ENCODE measurements around the gene SMARCC2. TPM values are rescaled to one million over a fixed set of nuclear protein-coding genes. Genes with fewer than 3 reads are reported as not detected.

Gene SMARCC2
- total and polyA plus RNA-seq, 2 of the 13 experiments (the other 11 are each of a cell fraction or from before 2014, with no cell fraction given), result 21.3 to 24.1 TPM

- TF ChIP-seq ZNF878 (CRISPR knock-in tag; IDR thresholded peaks at IDR 0.05) (0 out of 2 replicates have a peak, but pooled peaks have one; percentile 20), JUNB (CRISPR knock-in tag; IDR thresholded peaks at IDR 0.05; ENCODE audit: borderline replicate concordance) (no peak), ARNTL (CRISPR knock-in tag; IDR thresholded peaks at IDR 0.05) (peak; percentile 94), ZNF724P (CRISPR knock-in tag; IDR thresholded peaks at IDR 0.05; ENCODE audit: borderline replicate concordance) (no peak), ZNF598 (CRISPR knock-in tag; IDR thresholded peaks at IDR 0.05; ENCODE audit: borderline replicate concordance) (peak; percentile 55; the same call in 1 of the 2 replicates), ZNF780A (CRISPR knock-in tag; IDR thresholded peaks at IDR 0.05) (no peak), FOXP1 (IDR thresholded peaks at IDR 0.05) (no peak), FOXP1 (CRISPR knock-in tag; IDR thresholded peaks at IDR 0.05) (0 out of 2 replicates have a peak, but pooled peaks have one; percentile 5), CBX1 (IDR thresholded peaks at IDR 0.05; ENCODE audit: low read depth) (no peak), HDAC2 (CRISPR knock-in tag; IDR thresholded peaks at IDR 0.05) (no peak), ZNF614 (CRISPR knock-in tag; IDR thresholded peaks at IDR 0.05; ENCODE audit: borderline replicate concordance) (0 out of 2 replicates have a peak, but pooled peaks have one; percentile 38), ZNF569 (CRISPR knock-in tag; IDR thresholded peaks at IDR 0.05; ENCODE audit: borderline replicate concordance) (0 out of 2 replicates have a peak, but pooled peaks have one; percentile 33), ZNF737 (CRISPR knock-in tag; IDR thresholded peaks at IDR 0.05; ENCODE audit: borderline replicate concordance) (no peak), ZEB1 (IDR thresholded peaks at IDR 0.05; ENCODE audit: insufficient replicate concordance, low read depth) (no peak), NFKBIZ (CRISPR knock-in tag; IDR thresholded peaks at IDR 0.05) (no peak), E2F5 (CRISPR knock-in tag; conservative IDR thresholded peaks at IDR 0.05) (0 out of 2 replicates have a peak, but pooled peaks have one; percentile 49), JUN (CRISPR knock-in tag; IDR thresholded peaks at IDR 0.05) (peak; percentile 75), ZNF451 (CRISPR knock-in tag; IDR thresholded peaks at IDR 0.05) (peak; percentile 67; the same call in 1 of the 2 replicates), SMAD1 (CRISPR knock-in tag; IDR thresholded peaks at IDR 0.05; ENCODE audit: borderline replicate concordance, low read depth) (0 out of 2 replicates have a peak, but pooled peaks have one; percentile 4), HIVEP1 (CRISPR knock-in tag; IDR thresholded peaks at IDR 0.05) (no peak; the same call in 1 of the 2 replicates), ZNF33B (CRISPR knock-in tag; IDR thresholded peaks at IDR 0.05) (no peak), XRCC5 (optimal IDR thresholded peaks at IDR 0.05; ENCODE audit: low read length) (no peak), NFIC (IDR thresholded peaks at IDR 0.05; ENCODE audit: low read length) (no peak), PCBP2 (optimal IDR thresholded peaks at IDR 0.05; ENCODE audit: low read depth, low read length, poor library complexity, severe bottlenecking) (no peak), ZNF644 (CRISPR knock-in tag; IDR thresholded peaks at IDR 0.05; ENCODE audit: low read depth) (no peak)
- TF ChIP-seq, protein P1, sequence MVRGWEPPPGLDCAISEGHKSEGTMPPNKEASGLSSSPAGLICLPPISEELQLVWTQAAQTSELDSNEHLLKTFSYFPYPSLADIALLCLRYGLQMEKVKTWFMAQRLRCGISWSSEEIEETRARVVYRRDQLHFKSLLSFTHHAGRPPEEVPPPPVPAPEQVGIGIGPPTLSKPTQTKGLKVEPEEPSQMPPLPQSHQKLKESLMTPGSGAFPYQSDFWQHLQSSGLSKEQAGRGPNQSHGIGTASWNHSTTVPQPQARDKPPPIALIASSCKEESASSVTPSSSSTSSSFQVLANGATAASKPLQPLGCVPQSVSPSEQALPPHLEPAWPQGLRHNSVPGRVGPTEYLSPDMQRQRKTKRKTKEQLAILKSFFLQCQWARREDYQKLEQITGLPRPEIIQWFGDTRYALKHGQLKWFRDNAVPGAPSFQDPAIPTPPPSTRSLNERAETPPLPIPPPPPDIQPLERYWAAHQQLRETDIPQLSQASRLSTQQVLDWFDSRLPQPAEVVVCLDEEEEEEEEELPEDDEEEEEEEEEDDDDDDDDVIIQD (CRISPR knock-in tag; IDR thresholded peaks at IDR 0.05; ENCODE audit: low read depth), result no peak
Observed at GRCh38 chr12:56127888-56128669, 61.2 kb downstream of the SMARCC2 start, which contains the start of gene ESYT1 (continued).
